Measurements from ENCODE around the gene PELI1.

Gene PELI1

GRCh38 chr2:64144057-64145013, at the start of gene PELI1:
PELI1 (minus strand) TSS chr2:64144420; CDS start chr2:64108310, 36,110 bp downstream.
- DNase-seq, result peak; percentile 88

- DNase-seq, result no peak
Measured at GRCh38 chr2:64193491-64193890, 49.3 kb upstream of the PELI1 start.

- no peak for DNase-seq
Measured at GRCh38 chr2:64192664-64193105, 48.5 kb upstream of the PELI1 start.

GRCh38 chr2:64192125-64192479, 47.9 kb upstream of the PELI1 start:
- no peak for DNase-seq

- no peak for DNase-seq
Measured at GRCh38 chr2:64189586-64189985, 45.4 kb upstream of the PELI1 start.

GRCh38 chr2:64189167-64189566, 44.9 kb upstream of the PELI1 start:
- DNase-seq, result no peak

- no peak for DNase-seq
Measured at GRCh38 chr2:64186699-64187605, 42.7 kb upstream of the PELI1 start.

- DNase-seq, result no peak
Measured at GRCh38 chr2:64179582-64180321, 35.5 kb upstream of the PELI1 start.

- no peak for DNase-seq
Measured at GRCh38 chr2:64177315-64177714, 33.1 kb upstream of the PELI1 start.

- DNase-seq, result no peak
Measured at GRCh38 chr2:64175419-64176197, 31.4 kb upstream of the PELI1 start.

- no peak for DNase-seq
Measured at GRCh38 chr2:64173156-64174135, 29.2 kb upstream of the PELI1 start.

- DNase-seq, result no peak
Measured at GRCh38 chr2:64168756-64169155, 24.5 kb upstream of the PELI1 start.

- no peak for DNase-seq
Measured at GRCh38 chr2:64168201-64168600, 24.0 kb upstream of the PELI1 start.

GRCh38 chr2:64166637-64167420, 22.6 kb upstream of the PELI1 start:
- peak; percentile 65 for DNase-seq

GRCh38 chr2:64166212-64166611, 22.0 kb upstream of the PELI1 start:
- no peak for DNase-seq

GRCh38 chr2:64165706-64166105, 21.5 kb upstream of the PELI1 start:
- DNase-seq, result no peak

- no peak for DNase-seq
Measured at GRCh38 chr2:64164629-64165028, 20.4 kb upstream of the PELI1 start.

GRCh38 chr2:64162516-64162915, 18.3 kb upstream of the PELI1 start:
- DNase-seq, result no peak

- DNase-seq, result no peak
Measured at GRCh38 chr2:64157792-64158191, 13.6 kb upstream of the PELI1 start.

GRCh38 chr2:64153811-64154210, 9.6 kb upstream of the PELI1 start:
- no peak for DNase-seq

Data from NCI-H524 treated with DMSO at 0.1 percent for 48 hours (cell line).